Hepatocyte (in vitro differentiated cells): ENCODE measurements around the gene C19orf44.

Experiments
- CTCF ChIP-seq: fragments of 200-600 bp; sonication (generic); IDR thresholded peaks from 2 replicates; pipeline ENCODE4 v1.5.1; 2016; ENCODE audit warnings: antibody characterized with exemption, mild to moderate bottlenecking; ENCODE audit not compliant: poor library complexity
- EZH2 ChIP-seq: fragments of 200-600 bp; sonication (generic); IDR thresholded peaks from 2 replicates; pipeline ENCODE4 v1.6.1; 2016; ENCODE audit warnings: antibody characterized with exemption, mild to moderate bottlenecking, borderline replicate concordance
- EZH2phosphoT487 ChIP-seq: fragments of 200-600 bp; sonication (generic); IDR thresholded peaks from one replicate; pipeline ENCODE4 v1.6.1; 2018; ENCODE audit warnings: antibody characterized with exemption, mild to moderate bottlenecking, low read depth, moderate library complexity; ENCODE audit not compliant: unreplicated experiment, severe bottlenecking

DNA sequence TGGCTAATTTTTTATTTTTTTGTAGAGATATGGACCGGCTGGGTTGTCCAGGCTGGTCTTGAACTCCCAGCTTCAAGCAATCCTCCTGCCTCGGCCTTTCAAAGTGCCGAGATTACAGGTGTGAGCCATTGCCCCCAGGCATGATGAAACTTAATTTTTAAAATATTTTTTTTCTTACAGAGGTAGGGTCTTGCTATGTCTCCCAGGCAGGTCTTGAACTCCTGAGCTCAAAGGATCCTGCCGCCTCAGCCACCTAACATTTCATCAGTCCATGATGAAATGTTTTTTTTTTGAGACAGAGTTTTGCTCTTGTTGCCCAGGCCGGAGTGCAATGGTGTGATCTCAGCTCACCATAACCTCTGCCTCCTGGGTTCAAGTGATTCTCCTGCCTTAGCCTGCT is 12.4 kb downstream of the C19orf44 start:
- TF ChIP-seq CTCF (no peak), EZH2 (no peak), EZH2phosphoT487 (no peak)
